SJSA1 (cell line): ENCODE measurements around the gene IFNL1. TPM values are rescaled to one million over a fixed set of nuclear protein-coding genes. Genes with fewer than 3 reads are reported as not detected.
"Not testable (repeated sequence)": the region's sequence is repeated elsewhere in the genome, so short reads cannot be mapped to it uniquely, and the experiment has no call there.

Source experiments
- DNase-seq, 2 experiments: peaks; one replicate each; pipeline ENCODE4 v3.0.0-alpha.2; 2015 to 2020; ENCODE audit warnings: low spot score in 2 of 2, low read depth in 1 of 2
- H3K27ac ChIP-seq: fragments of 250-450 bp; sonication (Bioruptor Pico); 2 replicates; pipeline ENCODE4 v1.5.1; 2020; ENCODE audit warnings: mild to moderate bottlenecking, moderate library complexity
- H3K27me3 ChIP-seq: fragments of 250-450 bp; sonication (Bioruptor Pico); replicated peaks from 2 replicates; pipeline ENCODE4 v1.5.1; 2020; ENCODE audit warnings: mild to moderate bottlenecking, moderate library complexity
- H3K36me3 ChIP-seq: fragments of 250-450 bp; sonication (Bioruptor Pico); 2 replicates; pipeline ENCODE4 v1.5.1; 2020; ENCODE audit warnings: mild to moderate bottlenecking
- H3K4me1 ChIP-seq: fragments of 250-450 bp; sonication (Bioruptor Pico); replicated peaks from 2 replicates; pipeline ENCODE4 v1.6.1; 2021; ENCODE audit warnings: mild to moderate bottlenecking
- H3K4me3 ChIP-seq: fragments of 250-450 bp; sonication (Bioruptor Pico); 2 replicates; pipeline ENCODE4 v1.5.1; 2020; ENCODE audit warnings: mild to moderate bottlenecking
- H3K9me3 ChIP-seq: fragments of 250-450 bp; sonication (Bioruptor Pico); replicated peaks from 2 replicates; pipeline ENCODE4 v1.5.1; 2020; ENCODE audit warnings: mild to moderate bottlenecking
- total RNA-seq: library from RNA; depleted of rRNA; stranded (reverse); fragments of >200 nt; shearing (Covaris generic); gene quantifications from 2 replicates; pipeline ENCODE4 v1.2.3, GENCODE V29; 2014; rRNA removed

IFNL1 gene
- total RNA-seq, 1 experiment from 2014 or later = not detected

DNA sequence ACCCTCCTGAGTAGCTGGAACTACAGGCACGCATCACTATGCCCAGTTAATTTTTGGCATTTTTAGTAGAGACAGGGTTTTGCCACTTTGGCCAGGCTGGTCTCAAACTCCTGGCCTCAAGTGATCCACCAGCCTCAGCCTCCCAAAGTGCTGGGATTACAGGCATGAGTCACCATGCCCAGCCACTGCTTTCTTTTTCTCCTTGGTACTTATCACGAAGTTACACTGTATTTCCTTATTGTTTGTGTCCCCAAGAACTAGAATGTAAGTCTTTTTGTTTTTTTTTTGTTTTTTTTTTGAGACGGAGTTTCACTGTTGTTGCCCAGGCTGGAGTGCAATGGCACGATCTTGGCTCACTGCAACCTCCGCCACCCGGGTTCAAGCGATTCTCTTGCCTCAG is 43.9 kb downstream of the IFNL1 start:
- not testable (repeated sequence) for H3K36me3 ChIP-seq, DNase-seq, H3K27ac ChIP-seq, H3K9me3 ChIP-seq, H3K4me3 ChIP-seq, H3K27me3 ChIP-seq
- H3K4me1 ChIP-seq = peaks cover 16% of the 10 kb centered on the region

DNA sequence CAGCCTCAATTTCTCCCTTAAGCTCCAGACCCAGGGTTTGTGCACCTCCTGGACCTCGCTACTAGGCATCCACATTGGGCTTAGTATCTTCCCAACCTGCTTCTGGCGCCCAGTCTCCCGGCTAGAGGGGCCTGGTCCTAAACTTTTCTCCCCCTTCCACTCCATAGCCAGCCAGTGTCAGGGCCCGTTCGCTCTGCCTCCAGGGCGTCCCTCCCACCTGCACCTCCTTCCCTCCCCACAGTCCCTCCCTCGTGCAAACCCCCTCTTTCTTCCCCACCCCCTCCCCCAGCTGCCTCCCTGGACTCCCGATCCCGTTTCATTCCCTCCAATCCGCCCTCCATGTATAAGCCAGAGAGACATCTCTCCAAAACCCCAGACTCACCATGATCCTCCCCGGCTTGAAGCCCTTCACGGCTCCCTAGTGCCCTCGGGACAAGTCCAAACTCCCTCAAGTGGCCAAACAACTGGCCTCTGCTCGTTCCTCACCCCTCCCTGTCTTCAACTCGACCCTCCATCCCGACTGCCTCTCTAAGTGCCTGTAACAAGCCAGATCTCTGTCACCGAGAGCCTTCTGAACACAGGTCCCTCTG is 45.0 kb downstream of the IFNL1 start:
- peak overlapping the region; percentile 29; the same call in 1 of the 2 replicates for H3K27ac ChIP-seq
- DNase-seq = no peak

DNA sequence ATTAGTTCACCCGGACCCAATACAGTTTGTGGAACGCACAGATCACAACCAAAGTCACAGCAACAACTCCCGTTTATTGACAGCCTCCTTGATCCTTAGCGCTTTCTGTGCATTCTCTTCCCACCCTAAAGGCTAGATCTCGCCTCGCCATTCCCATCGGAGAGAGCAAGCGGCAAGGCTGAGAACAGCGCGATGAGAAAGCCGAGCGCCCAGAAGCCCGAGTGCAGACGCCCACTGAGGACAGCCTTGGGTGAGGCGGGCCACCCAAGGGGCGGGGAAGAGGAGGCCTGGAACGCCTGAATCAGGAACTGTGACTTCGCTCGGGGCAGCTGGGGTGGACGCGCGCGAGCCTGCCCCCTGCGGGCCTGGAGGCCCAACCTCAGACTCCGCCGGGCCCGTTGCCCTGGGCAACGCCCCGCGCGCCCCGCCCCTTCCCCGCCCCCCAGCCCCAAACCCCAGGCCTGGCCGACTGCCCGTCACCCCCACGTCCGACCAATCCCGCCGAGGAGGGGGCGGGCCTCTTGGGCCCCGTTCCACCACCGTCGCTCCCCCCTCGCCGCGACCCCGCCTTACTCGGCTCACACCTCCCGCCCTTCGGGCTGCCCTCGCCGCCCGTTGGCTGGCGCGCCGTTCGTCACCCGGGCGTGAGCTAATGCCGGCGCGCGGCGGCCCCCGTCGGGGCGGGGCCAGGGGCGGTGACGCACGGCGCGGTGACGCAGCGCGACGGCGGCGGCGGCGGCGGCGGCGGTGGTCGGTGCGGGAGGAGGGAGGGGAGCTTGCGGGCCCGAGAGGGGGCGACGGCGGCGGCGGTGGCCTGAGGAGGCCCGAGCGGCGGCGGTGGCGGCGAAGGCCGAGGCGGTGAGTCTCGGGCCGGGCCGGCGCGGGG is 45.8 kb downstream of the IFNL1 start, which contains the start of gene SAMD4B:
TSS of gene SAMD4B (plus strand) at position 703 of the 886 bp plus-strand sequence. CDS start 14,473 bp downstream, outside the sequence.
- Histone ChIP-seq H3K27ac (peak within 1 kb of the TSS; percentile 55), H3K9me3 (no peaks in the 10 kb centered on the region), H3K4me1 (peaks cover 17% of the 10 kb centered on the region), H3K36me3 (peaks cover 13% of the 10 kb centered on the region), H3K27me3 (no peaks in the 10 kb centered on the region), H3K4me3 (peak within 1 kb of the TSS; percentile 58)
- peak; percentile 95 to 99 for DNase-seq

More for the DNA sequence above, 45.0 kb downstream of the IFNL1 start:
- peaks cover 16% of the 10 kb centered on the region for H3K4me1 ChIP-seq
- peak overlapping the region; percentile 58 for H3K4me3 ChIP-seq
- H3K36me3 ChIP-seq = peaks cover 10% of the 10 kb centered on the region
- H3K27me3 ChIP-seq = no peaks in the 10 kb centered on the region
- H3K9me3 ChIP-seq = no peaks in the 10 kb centered on the region

DNA sequence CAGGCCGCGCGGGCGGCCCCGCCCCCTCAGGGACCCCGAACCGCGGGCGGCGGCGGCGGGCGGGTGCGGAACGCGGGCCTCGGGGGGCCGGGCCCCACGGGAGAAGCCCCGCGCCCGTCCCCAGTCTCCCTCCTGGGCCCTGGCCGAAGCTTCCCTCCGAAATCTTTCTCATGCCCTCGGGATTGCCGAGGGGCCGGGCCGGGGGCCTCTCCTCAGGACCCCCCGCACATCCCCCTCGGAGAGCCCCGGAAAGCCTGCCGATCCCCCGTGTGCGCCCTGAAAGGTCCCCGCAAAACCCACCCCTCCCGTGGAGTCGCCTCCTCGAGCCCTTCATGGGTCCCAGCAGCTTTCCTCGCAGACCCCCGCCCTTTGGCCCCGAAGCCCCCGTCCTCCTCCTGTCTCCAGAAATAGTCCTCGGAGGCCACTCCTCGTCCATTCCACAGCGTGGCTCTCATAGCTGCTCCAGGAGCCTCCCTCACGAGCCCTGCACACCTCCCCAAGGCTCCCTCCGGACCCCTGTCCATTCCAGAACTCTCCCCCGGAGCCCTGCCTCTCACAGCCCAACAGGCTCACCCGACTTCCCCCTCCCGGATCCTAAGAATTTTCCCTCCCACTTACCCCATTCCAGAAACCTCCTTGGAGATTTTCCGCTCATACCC is 46.6 kb downstream of the IFNL1 start:
- Histone ChIP-seq H3K9me3 (no peaks in the 10 kb centered on the region), H3K4me1 (peaks cover 25% of the 10 kb centered on the region), H3K27me3 (no peaks in the 10 kb centered on the region), H3K27ac (peak overlapping the region; percentile 55), H3K36me3 (peaks cover 17% of the 10 kb centered on the region), H3K4me3 (peak overlapping the region; percentile 58)
- DNase-seq = no peak

DNA sequence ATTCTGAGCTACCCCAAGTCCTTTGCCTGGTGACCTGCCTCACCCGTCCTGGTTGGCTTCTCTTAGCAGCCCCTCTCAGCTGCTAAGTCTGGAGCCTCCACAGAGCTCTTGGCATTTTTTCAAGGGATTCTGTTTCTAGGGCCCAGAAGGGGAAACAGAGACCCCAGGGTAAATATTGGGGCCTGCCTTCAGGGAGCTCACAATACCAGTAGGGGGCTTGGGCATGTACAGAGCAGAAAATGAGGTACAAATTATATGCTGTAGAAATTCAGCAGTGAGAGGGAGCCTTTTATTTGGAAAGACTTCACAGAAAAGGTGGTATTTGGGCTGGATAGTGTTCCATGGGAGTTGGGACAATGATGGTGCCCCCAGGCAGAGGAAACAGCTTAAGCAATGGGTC is 49.7 kb downstream of the IFNL1 start:
- Histone ChIP-seq H3K9me3 (no peaks in the 10 kb centered on the region), H3K36me3 (peaks cover 47% of the 10 kb centered on the region), H3K4me3 (no peak overlapping the region), H3K27me3 (no peaks in the 10 kb centered on the region), H3K27ac (no peak overlapping the region), H3K4me1 (peaks cover 21% of the 10 kb centered on the region)
- DNase-seq = no peak

DNA sequence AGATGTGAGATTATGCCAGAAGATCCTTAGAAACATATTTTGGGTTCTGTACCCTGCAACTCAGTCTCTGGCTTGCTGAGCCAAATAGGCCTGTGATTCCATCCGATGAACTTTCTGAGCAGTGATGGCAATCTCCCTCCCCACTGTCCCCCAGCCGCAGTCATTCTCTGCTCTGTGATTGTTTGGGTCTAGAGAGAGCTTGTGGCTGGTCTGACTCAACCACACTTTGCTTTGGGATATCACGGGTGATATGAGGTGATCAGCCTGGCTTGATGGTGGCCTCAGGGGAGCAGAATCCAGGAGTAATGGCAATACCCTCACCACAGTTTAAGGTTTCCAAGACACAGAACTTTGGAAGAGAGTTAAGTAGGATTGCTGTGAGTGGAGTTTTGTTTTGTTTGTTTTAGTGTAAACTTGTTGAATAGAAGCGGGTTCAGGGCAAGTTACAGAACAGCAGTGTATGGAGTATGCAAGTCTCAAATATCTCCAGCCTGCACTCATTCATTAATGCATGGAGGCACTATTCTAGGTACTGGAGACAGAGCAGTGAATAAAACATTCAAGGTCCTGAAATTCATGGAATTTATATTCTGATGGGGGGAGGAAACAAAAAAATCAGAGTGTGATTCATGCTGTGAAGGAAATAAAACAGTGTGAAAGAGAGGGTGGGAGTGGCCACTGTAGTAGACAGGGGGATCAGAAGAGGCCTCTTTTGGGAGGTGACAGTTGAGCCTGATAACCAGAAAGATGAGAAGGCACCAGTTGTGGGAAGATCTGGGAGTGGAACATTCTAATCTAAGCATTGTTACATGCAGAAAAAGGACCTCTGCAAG is 51.3 kb downstream of the IFNL1 start:
- no peaks in the 10 kb centered on the region for H3K9me3 ChIP-seq
- H3K4me3 ChIP-seq = no peak overlapping the region
- 0 out of 2 replicates have a peak overlapping the region, but pooled peaks have one; percentile 1 for H3K27ac ChIP-seq
- H3K27me3 ChIP-seq = no peaks in the 10 kb centered on the region
- H3K4me1 ChIP-seq = peaks cover 17% of the 10 kb centered on the region
- DNase-seq = no peak
- H3K36me3 ChIP-seq = peaks cover 61% of the 10 kb centered on the region

Other genes with a start within 250 kb of the IFNL1 start
- not detected in 2 replicates for gene ACP7, start 212.0 kb upstream of the IFNL1 start, total RNA-seq
- gene PAK4, start 170.6 kb upstream of the IFNL1 start, total RNA-seq = 7.2 TPM in 2 replicates
- gene NCCRP1, start 99.4 kb upstream of the IFNL1 start, total RNA-seq = not detected in 2 replicates
- gene SYCN, start 92.1 kb upstream of the IFNL1 start, total RNA-seq = not detected in 2 replicates
- not detected in 2 replicates for gene IFNL3, start 51.4 kb upstream of the IFNL1 start, total RNA-seq
- not detected in 2 replicates for gene IFNL4, start 47.6 kb upstream of the IFNL1 start, total RNA-seq
- not detected in 2 replicates for gene IFNL2, start 28.0 kb upstream of the IFNL1 start, total RNA-seq
- gene LRFN1, start 24.5 kb downstream of the IFNL1 start, total RNA-seq = not detected in 2 replicates
- 1.4 TPM in 1 of 2 replicates, not detected in the other for gene GMFG, start 39.6 kb downstream of the IFNL1 start, total RNA-seq
- gene SAMD4B, start 46.0 kb downstream of the IFNL1 start, total RNA-seq = 48.5 and 49.7 TPM in 2 replicates
- 55.2 and 61.6 TPM in 2 replicates for gene PAF1, start 94.7 kb downstream of the IFNL1 start, total RNA-seq
- gene MED29, start 95.0 kb downstream of the IFNL1 start, total RNA-seq = 24.3 and 38.9 TPM in 2 replicates
- 2.0 and 4.3 TPM in 2 replicates for gene ZFP36, start 110.4 kb downstream of the IFNL1 start, total RNA-seq
- 8.6 and 17.9 TPM in 2 replicates for gene PLEKHG2, start 116.3 kb downstream of the IFNL1 start, total RNA-seq
- gene RPS16, start 139.5 kb downstream of the IFNL1 start, total RNA-seq = 54.0 and 69.4 TPM in 2 replicates
- 89.0 and 100 TPM in 2 replicates for gene SUPT5H, start 149.2 kb downstream of the IFNL1 start, total RNA-seq
- 79.0 and 90.0 TPM in 2 replicates for gene TIMM50, start 184.4 kb downstream of the IFNL1 start, total RNA-seq
- gene DLL3, start 202.5 kb downstream of the IFNL1 start, total RNA-seq = 0.03 and 0.05 TPM in 2 replicates
- gene SELENOV, start 218.7 kb downstream of the IFNL1 start, total RNA-seq = not detected in 2 replicates
- gene EID2B, start 236.4 kb downstream of the IFNL1 start, total RNA-seq = 4.8 and 6.4 TPM in 2 replicates
- 16.9 and 22.7 TPM in 2 replicates for gene EID2, start 243.8 kb downstream of the IFNL1 start, total RNA-seq